Amygdala (tissue), 56 donors: ENCODE data around the gene ALDH5A1.
A peak's percentile ranks its signal among the peaks of the same experiment; 100 is the strongest.

Source experiments
- DNase-seq, 56 donors: peaks; one replicate each; lab custom pipeline; 2025; lab: John Stamatoyannopoulos, UW

Gene ALDH5A1

GRCh38 chr6:24494821-24495795 is at the start of gene ALDH5A1:
Gene ALDH5A1, plus strand, starts transcription at chr6:24494969. Its CDS starts 28 bp downstream, at chr6:24494997.
- peak in 49 of 56 donors; percentile 7 to 74 (median 45) for DNase-seq

GRCh38 chr6:24445704-24446103 is 49.1 kb upstream of the ALDH5A1 start:
- DNase-seq, result no peak

- DNase-seq, result no peak
Observed at GRCh38 chr6:24446670-24447069, 48.1 kb upstream of the ALDH5A1 start.

- DNase-seq, result no peak
Observed at GRCh38 chr6:24448396-24448795, 46.4 kb upstream of the ALDH5A1 start.

- no peak for DNase-seq
Observed at GRCh38 chr6:24448828-24449525, 45.8 kb upstream of the ALDH5A1 start.

- no peak for DNase-seq
Observed at GRCh38 chr6:24451581-24452388, 43.0 kb upstream of the ALDH5A1 start.

- DNase-seq, result no peak
Observed at GRCh38 chr6:24453921-24454320, 40.8 kb upstream of the ALDH5A1 start.

GRCh38 chr6:24454452-24454851 is 40.3 kb upstream of the ALDH5A1 start:
- DNase-seq, result no peak

GRCh38 chr6:24455061-24455460 is 39.7 kb upstream of the ALDH5A1 start:
- no peak for DNase-seq

- no peak for DNase-seq
Observed at GRCh38 chr6:24458134-24458533, 36.6 kb upstream of the ALDH5A1 start.

GRCh38 chr6:24458941-24459340 is 35.8 kb upstream of the ALDH5A1 start:
- no peak for DNase-seq

- DNase-seq, result no peak
Observed at GRCh38 chr6:24460966-24461365, 33.8 kb upstream of the ALDH5A1 start.

- no peak for DNase-seq
Observed at GRCh38 chr6:24464253-24465038, 30.3 kb upstream of the ALDH5A1 start.

GRCh38 chr6:24469811-24470210 is 25.0 kb upstream of the ALDH5A1 start:
- DNase-seq, result no peak

GRCh38 chr6:24472181-24472580 is 22.6 kb upstream of the ALDH5A1 start:
- no peak for DNase-seq

- no peak for DNase-seq
Observed at GRCh38 chr6:24476631-24477030, 18.1 kb upstream of the ALDH5A1 start.

- no peak for DNase-seq
Observed at GRCh38 chr6:24477070-24477469, 17.7 kb upstream of the ALDH5A1 start.

- no peak for DNase-seq
Observed at GRCh38 chr6:24478903-24479302, 15.9 kb upstream of the ALDH5A1 start.

- DNase-seq, result no peak
Observed at GRCh38 chr6:24480705-24481104, 14.1 kb upstream of the ALDH5A1 start.

- no peak for DNase-seq
Observed at GRCh38 chr6:24481449-24481848, 13.3 kb upstream of the ALDH5A1 start.
